Activated CD4-positive, CD25-positive, alpha-beta regulatory T cell treated with anti-CD3 and anti-CD28 coated beads, Interleukin-2, amount 50 U/mL, for 72 hours (primary cell): ENCODE measurements around the gene COL4A5.

ENCODE experiments used
- DNase-seq: peaks from one replicate; pipeline ENCODE4 v3.0.0; 2021

COL4A5 gene

GRCh38 chrX:108642273-108642628 lies 202.6 kb downstream of the COL4A5 start:
- no peak for DNase-seq

GRCh38 chrX:108664701-108665100 lies 225.1 kb downstream of the COL4A5 start:
- no peak for DNase-seq

DNA sequence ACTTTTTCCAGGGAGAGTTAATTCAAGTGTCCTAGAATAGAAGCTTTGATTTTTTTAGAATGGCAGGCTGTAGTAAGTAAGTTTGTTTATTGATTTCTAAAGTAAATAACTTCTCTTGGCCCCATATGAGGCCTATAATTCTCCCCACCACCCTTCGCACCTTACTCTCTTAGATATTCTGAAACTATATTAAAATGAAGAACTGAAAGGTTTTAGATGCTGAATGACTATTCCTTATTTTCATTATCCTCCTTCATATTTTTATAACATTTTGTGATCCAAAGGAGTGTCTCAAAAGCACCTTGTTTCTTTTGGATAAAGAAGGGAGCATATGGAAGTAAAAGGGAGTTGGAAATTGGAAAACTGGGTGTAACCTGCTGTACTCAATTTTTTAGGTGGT lies 226.5 kb downstream of the COL4A5 start:
- no peak for DNase-seq

DNA sequence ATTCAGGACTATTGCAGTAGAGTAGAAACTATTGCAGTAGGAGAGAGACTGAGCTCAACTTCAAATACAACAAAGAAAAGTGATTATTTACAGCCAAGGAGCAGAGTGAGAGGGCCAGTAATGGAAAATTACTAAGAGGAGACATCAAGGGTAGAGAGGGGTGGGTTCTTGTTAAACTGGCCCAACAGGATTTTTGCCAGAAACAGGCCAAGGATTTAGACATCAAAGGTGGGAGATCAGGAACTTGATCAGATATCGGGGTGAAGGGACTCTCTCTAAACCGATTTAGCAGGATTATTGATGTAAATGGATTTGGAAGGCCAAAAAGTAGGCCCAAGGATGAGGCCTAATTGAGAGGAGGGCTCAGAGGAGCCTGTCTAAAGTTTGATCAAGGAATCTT lies 231.9 kb downstream of the COL4A5 start:
- no peak for DNase-seq

- no peak for DNase-seq
These were observed 257.1 kb downstream of the COL4A5 start for GRCh38 chrX:108696690-108697089.

DNA sequence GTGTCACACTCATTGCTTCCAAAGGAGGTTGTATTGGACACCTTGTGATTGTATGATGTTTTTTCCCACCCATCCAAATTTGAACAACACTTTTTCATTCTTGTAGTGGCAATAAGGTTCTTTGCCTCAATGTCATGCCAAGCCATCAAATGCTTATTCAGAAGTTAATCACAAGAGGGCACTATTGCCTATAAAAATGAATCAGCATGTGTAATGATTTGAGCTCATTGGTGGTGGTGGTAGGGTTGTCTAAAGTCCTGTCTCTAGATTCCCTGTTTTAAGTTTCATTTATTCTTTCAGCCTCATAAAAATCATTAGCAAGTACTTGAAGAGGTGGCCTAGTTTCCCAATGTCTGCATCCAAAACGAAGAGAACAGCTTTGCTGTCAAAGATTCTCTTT lies 259.7 kb downstream of the COL4A5 start:
- DNase-seq: no peak

- DNase-seq: no peak
These were observed 262.0 kb downstream of the COL4A5 start for GRCh38 chrX:108701633-108702032.

- no peak for DNase-seq
These were observed 262.9 kb downstream of the COL4A5 start for GRCh38 chrX:108702530-108702929.

GRCh38 chrX:108704839-108705238 lies 265.2 kb downstream of the COL4A5 start:
- no peak for DNase-seq

GRCh38 chrX:108712886-108713285 lies 273.2 kb downstream of the COL4A5 start:
- no peak for DNase-seq

DNA sequence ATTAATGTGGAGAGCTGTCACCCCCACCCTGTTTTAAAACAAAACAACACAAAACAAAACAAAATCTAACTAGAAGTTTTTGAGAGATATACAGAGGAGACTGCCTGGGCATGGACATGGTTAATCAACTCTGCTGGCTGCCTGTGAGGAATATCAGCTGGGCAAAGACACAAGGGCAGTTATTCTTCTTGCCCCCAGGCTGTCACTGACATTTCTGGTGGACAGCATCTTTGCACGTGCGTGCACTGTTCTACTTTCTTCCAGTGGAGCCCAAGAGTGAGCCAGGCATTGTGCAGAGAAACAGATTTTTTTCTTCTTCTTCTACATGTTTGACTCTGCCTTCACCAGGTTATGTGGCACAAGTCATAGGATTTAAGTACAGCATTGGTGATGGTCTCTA lies 282.9 kb downstream of the COL4A5 start:
- no peak for DNase-seq

DNA sequence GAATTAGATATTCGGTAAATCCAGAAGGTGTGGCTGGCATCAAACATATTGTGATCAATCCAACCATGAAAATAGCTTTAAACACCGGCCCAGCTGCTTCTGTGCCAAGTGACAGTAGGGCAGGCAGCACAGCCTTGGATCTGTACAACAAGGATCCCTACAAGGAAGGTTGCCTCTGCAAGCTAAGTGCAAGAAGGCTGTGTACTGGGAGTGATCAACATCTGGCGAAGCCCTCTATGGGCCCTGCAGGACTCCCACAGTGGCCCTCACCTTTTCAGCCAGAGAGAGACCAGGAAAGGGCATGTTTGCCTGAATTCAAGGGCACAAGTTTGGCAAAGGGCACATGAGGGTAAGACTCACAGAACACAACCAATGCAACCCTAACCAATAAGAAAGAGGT lies 287.1 kb downstream of the COL4A5 start:
- DNase-seq: no peak

DNA sequence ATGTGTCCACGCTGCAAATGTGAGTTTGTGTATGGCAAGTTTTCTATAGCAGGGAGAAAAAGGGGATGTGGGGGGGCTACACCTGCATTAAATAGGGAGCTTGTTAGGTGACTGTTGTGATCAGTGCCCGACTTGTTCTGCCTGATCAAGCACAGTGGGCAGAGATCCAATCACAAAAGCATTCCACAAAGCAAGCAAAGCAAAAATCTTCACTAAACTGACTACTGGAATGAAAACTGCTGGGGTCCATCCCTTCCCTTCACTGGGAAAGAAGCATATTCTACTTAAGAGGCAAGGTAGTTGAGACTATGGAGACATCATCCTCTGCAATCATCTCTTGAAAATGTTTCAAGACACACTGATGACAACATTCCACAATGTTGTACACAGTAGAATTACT lies 291.5 kb downstream of the COL4A5 start:
- no peak for DNase-seq

DNA sequence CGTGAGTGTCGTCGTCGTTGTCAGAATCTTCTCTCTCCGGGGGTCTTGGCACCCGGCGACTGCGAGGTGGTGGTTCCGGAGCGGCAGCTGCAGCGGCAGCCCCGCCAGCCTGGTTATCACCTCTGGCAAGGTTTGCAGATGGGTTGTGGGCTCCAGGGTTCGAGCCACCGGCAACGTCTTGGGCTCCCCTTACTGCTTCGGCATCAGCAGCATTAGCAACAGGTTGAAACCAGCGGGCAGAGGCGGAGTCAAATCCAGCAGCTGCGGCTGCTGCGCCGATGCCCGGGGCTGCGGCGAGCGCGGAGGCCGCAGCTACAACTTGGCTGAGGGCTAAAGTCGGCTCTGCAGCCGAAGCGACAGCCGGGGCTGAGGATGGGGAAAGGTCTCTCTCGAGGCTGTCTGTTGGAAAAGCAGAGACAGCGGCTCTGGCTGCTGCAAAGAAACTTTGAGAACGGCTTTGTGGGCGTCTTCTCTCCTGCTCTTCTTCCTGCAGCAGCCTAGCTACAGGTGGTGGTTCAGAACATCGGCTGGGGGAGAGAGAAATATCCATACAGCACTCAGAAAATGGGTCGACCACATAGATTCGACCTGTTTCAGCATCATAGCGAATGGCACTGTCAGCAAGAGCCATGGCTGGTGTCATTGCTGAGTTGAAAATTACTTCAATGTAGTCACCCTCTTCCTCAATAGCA lies 293.1 kb downstream of the COL4A5 start:
- no peak for DNase-seq

DNA sequence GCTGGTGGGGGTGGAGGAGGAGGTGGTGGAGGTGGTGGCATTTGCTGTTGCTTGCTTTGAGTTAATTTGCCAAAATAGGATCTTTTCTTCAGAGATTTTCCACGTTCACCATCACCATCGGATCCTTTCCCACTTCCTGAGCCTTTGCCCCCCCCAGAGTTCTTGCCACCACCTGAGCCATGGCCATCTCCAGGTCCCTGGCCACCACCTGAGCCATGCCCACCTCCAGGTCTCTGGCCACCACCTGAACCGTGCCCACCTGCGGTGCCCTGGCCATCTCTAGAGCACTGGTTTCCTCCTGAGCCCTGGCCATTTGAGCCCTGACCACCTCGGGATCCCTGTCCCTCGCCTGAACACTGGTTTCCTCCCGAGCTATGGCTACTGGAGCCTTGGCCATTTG lies 294.8 kb downstream of the COL4A5 start:
- DNase-seq: no peak

- DNase-seq: no peak
These were observed 295.5 kb downstream of the COL4A5 start for GRCh38 chrX:108735091-108735678.

GRCh38 chrX:108735679-108736508 lies 296.3 kb downstream of the COL4A5 start:
- no peak for DNase-seq

DNA sequence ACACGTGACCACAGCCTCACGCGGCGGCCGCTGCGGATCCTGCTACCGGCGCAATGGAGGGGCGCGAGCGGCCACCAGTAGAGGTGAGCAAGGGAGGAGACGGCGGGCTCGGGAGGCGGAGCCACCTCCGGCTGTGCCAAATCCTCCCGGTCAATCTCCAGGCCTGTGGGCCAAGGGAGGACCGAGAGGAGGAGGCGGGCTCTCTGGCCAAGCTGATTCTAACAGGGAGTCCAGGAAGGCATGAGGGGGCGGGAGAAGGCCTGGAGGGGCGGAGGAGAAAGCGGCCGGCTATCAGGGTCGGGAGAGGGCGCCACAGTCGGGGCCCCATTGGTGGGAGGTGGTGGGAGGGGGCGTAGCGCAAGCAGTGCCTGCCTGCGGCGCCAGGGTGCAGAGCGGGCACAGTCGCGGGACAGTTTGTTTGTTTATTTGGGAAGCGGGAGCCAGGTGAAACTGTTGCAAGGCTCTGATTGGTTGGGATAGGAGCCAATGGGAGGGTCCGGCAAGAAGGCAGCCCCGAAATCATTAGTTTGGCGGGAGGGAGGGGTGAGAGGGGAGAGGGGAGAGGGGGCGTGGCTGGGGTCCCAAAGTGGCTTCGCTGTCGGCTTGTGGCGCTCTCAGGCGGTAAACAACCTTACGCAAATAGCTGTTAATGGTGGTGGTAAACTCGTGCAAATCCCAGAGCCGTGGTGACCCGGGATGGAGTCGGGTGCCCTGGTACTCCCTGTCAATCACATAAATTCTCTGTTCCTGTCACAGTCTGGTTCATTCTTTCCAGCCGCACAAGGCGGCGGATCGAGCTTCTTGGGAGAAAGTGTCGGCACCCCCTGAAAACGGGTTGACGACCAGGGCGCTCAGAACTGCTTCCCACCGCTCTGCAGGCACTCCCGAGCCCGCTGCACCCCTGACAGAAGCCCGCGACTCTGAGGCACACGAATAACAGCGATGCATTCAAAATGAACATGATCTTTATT lies 297.2 kb downstream of the COL4A5 start, which contains the start of gene IRS4:
TSS of gene IRS4 (minus strand) at position 55 of the 971 bp plus-strand sequence.
- DNase-seq: no peak

GRCh38 chrX:108737754-108738153 lies 298.1 kb downstream of the COL4A5 start:
- no peak for DNase-seq

- DNase-seq: no peak
These were observed 300.7 kb downstream of the COL4A5 start for GRCh38 chrX:108740299-108740774.
